Endothelial cell of umbilical vein (primary cell): Measurements from ENCODE around the gene BRD3. TPM values are rescaled to one million over a fixed set of nuclear protein-coding genes. Genes with fewer than 3 reads are reported as not detected.

Experiments used
- BruUV-seq: library from RNA; stranded (reverse); fragments of 400-500 nt; replicated peaks from 2 replicates; lab custom pipeline; 2021; lab: Mats Ljungman, UMichigan
- CTCF ChIA-PET: fragments of 300-600, 350-600 bp; sonication (Branson Sonifier 250); formaldehyde crosslinking; loops from one replicate; lab custom pipeline; 2021; ENCODE audit warnings: antibody characterized with exemption, inconsistent platforms; lab: Charles Lee
- POLR2A ChIA-PET: fragments of 300-600, 350-600 bp; sonication (Branson Sonifier 250); formaldehyde crosslinking; loops from one replicate; lab custom pipeline; 2021; ENCODE audit warnings: antibody characterized with exemption, inconsistent platforms; lab: Charles Lee
- DNase-seq: peaks from one replicate; pipeline ENCODE4 v3.0.0-alpha.2; 2011; ENCODE audit warnings: low read depth, low spot score
- FAIRE-seq: peaks from 2 replicates; lab custom pipeline; 2011; peaks lifted over from hg19 to GRCh38; lab: Jason Lieb, UNC
- H2AFZ ChIP-seq: 2 replicates; pipeline ENCODE4 v1.6.0; 2012; ENCODE audit warnings: low read depth, low read length, control low read depth, inconsistent platforms
- H3K27ac ChIP-seq: 2 replicates; pipeline ENCODE4 v1.5.1; 2011; ENCODE audit warnings: low read depth, mild to moderate bottlenecking, control low read depth, low read length, moderate library complexity; ENCODE audit not compliant: insufficient read depth
- H3K27me3 ChIP-seq, 2 experiments: 2 replicates each; pipeline versions ENCODE4 v1.6.0 to v1.6.1; 2011; ENCODE audit warnings: low read length in 2 of 2, mixed read lengths in 1 of 2; ENCODE audit not compliant: control insufficient read depth in 2 of 2, insufficient read depth in 2 of 2
- H3K36me3 ChIP-seq, 2 experiments: 2 replicates in 1 of 2; 3 replicates in 1 of 2; pipeline ENCODE4 v1.5.1; 2011; ENCODE audit warnings: low read length in 2 of 2, mild to moderate bottlenecking in 1 of 2, moderate library complexity in 1 of 2; ENCODE audit not compliant: control insufficient read depth in 2 of 2, insufficient read depth in 2 of 2; ENCODE audit errors: extremely low read depth in 1 of 2
- H3K4me1 ChIP-seq: 3 replicates; pipeline ENCODE4 v1.5.1; 2011; ENCODE audit warnings: mild to moderate bottlenecking, low read length; ENCODE audit not compliant: control insufficient read depth, insufficient read depth; ENCODE audit errors: extremely low read depth
- H3K4me2 ChIP-seq: 2 replicates; pipeline ENCODE4 v1.6.1; 2011; ENCODE audit warnings: low read length, control low read depth, mixed read lengths; ENCODE audit not compliant: insufficient read depth
- H3K4me3 ChIP-seq, 3 experiments: fragments of 200-600 bp in 1 of 3; sonication (generic), shearing (Covaris generic) in 1 of 3; replicated peaks in 1 of 3; 2 replicates each; pipeline ENCODE4 v1.5.1; 2011 to 2016; ENCODE audit warnings: control low read depth in 3 of 3, low read length in 3 of 3, mild to moderate bottlenecking in 2 of 3, inconsistent platforms in 1 of 3, low read depth in 1 of 3, moderate library complexity in 1 of 3; ENCODE audit not compliant: insufficient read depth in 1 of 3
- H3K79me2 ChIP-seq: 2 replicates; pipeline ENCODE4 v1.6.0; 2012; ENCODE audit warnings: low read length, inconsistent platforms; ENCODE audit not compliant: control insufficient read depth, insufficient read depth
- H3K9ac ChIP-seq: replicated peaks from 2 replicates; pipeline ENCODE3; 2011; ENCODE audit warnings: low read length, control low read depth; ENCODE audit not compliant: insufficient read depth; ENCODE audit errors: extremely low read depth
- H3K9me1 ChIP-seq: replicated peaks from 3 replicates; pipeline ENCODE4 v1.6.0; 2011; ENCODE audit warnings: mild to moderate bottlenecking, low read length; ENCODE audit not compliant: control insufficient read depth, insufficient read depth; ENCODE audit errors: extremely low read depth
- H3K9me3 ChIP-seq: replicated peaks from 2 replicates; pipeline ENCODE4 v1.5.1; 2012; ENCODE audit warnings: low read length, inconsistent platforms; ENCODE audit not compliant: control insufficient read depth, insufficient read depth
- H4K20me1 ChIP-seq: replicated peaks from 2 replicates; pipeline ENCODE3; 2011; ENCODE audit warnings: mild to moderate bottlenecking, low read length; ENCODE audit not compliant: control insufficient read depth, insufficient read depth; ENCODE audit errors: extremely low read depth
- CTCF ChIP-seq, 2 donors: IDR thresholded peaks; 1 replicate in 1 of 2; 2 replicates in 1 of 2; pipeline ENCODE4 v1.5.1; 2011; ENCODE audit warnings: low read length in 2 of 2, mild to moderate bottlenecking in 2 of 2, moderate library complexity in 2 of 2, control low read depth in 1 of 2, inconsistent platforms in 1 of 2, low read depth in 1 of 2; ENCODE audit not compliant: insufficient read depth in 1 of 2; ENCODE audit errors: extremely low read depth in 1 of 2
- EZH2 ChIP-seq: IDR thresholded peaks from 2 replicates; pipeline ENCODE4 v1.6.1; 2012; ENCODE audit warnings: borderline replicate concordance, low read depth, mild to moderate bottlenecking, moderate library complexity, low read length, inconsistent platforms; ENCODE audit not compliant: severe bottlenecking
- FOS ChIP-seq: IDR thresholded peaks from 2 replicates; pipeline ENCODE4 v1.6.1; 2011; ENCODE audit warnings: mild to moderate bottlenecking, low read length, moderate library complexity, borderline replicate concordance; ENCODE audit not compliant: insufficient read depth
- JUN ChIP-seq: IDR thresholded peaks from 2 replicates; pipeline ENCODE4 v1.6.1; 2011; ENCODE audit warnings: borderline replicate concordance, low read depth; ENCODE audit not compliant: insufficient read length, insufficient read depth
- dilution Hi-C: fragments of 300-500 bp; cut with MboI; formaldehyde crosslinking; loops from one replicate; pipeline ENCODE4 v1.15.0; 2019; ENCODE audit warnings: low sequenced_read_pairs; ENCODE audit not compliant: extremely low pct_ligation_motif_present
- intact Hi-C: fragments of 100-400 bp; cut with micrococcal nuclease; formaldehyde crosslinking; loops from one replicate; pipeline ENCODE4 v1.10.0; 2022
- polyA plus RNA-seq, 4 experiments: library from polyadenylated mRNA; depleted of rRNA in 3 of 4; stranded (reverse) in 3 of 4; unstranded in 1 of 4; fragments of >200 nt; gene quantifications; 2 replicates each; pipeline versions ENCODE4 v1.2.1 to v1.2.3, GENCODE V29; 2011 to 2012; ENCODE audit warnings: missing spikeins in 1 of 4
- total RNA-seq: library from RNA; stranded (reverse); gene quantifications from 2 replicates; pipeline ENCODE4 v1.2.3, GENCODE V29; 2021

BRD3 gene
- total and polyA plus RNA-seq, 2 donors (not counting 3 experiments of a cell fraction or from before 2014, with no cell fraction given) = 10.5 to 47.1 TPM

GRCh38 chr9:133991214-133991921 is 76.5 kb downstream of the BRD3 start:
- POLR2A ChIA-PET = interaction anchor here (0.6 to 0.9 kb wide), 3 partner anchors 32 to 204 kb away, joined by 4 to 5 read pairs (median 4); no protein-coding TSS in a partner anchor
- Histone ChIP-seq H3K4me2 (peak overlapping the region; percentile 75), H3K9me3 (no peaks in the 10 kb centered on the region), H4K20me1 (no peaks in the 10 kb centered on the region), H3K27me3 (no peaks in the 10 kb centered on the region), H3K9ac (peak overlapping the region; percentile 69), H3K27ac (peak overlapping the region; percentile 69), H3K79me2 (peaks cover 51% of the 10 kb centered on the region), H3K36me3 (no peaks in the 10 kb centered on the region), H3K4me3 (peak overlapping the region; percentile 51 to 67 (median 64)), H2AFZ (peak overlapping the region; percentile 30), H3K9me1 (no peaks in the 10 kb centered on the region), H3K4me1 (peaks cover 15% of the 10 kb centered on the region)
- DNase-seq = peak; percentile 18
- TSS peak; percentile 42 for BruUV-seq
- TF ChIP-seq FOS = no peak
- no peak for TF ChIP-seq CTCF (IDR thresholded peaks at IDR 0.05; ENCODE audit: extremely low read depth in 1 of 2, insufficient read depth in 1 of 2, low read depth in 1 of 2, low read length in 2 of 2)
- TF ChIP-seq JUN = no peak
- TF ChIP-seq EZH2 = no peak
- dilution Hi-C loops = no loop called here
- intact Hi-C loops = loop anchor here (2.0 to 5.0 kb wide), 3 partner anchors 31 to 144 kb away; no protein-coding TSS in a partner anchor
- FAIRE-seq = no peak
- CTCF ChIA-PET = interaction anchor here (1.0 to 1.4 kb wide), 13 partner anchors 19 to 212 kb away, joined by 3 to 14 read pairs (median 4); no protein-coding TSS in a partner anchor
